Endothelial cell of hepatic sinusoid (primary cell): ENCODE results near the gene SGCE.

Experiments used
- in situ Hi-C: cut with HindIII; loops from 2 replicates; pipeline ENCODE4 v1.10.0; 2017; ENCODE audit warnings: low sequenced_read_pairs

Gene SGCE

GRCh38 chr7:94660006-94660405 lies 4.1 kb upstream of the SGCE start:
- in situ Hi-C loops: no loop called here

GRCh38 chr7:94658826-94659225 lies 2.9 kb upstream of the SGCE start:
- in situ Hi-C loops: no loop called here

- in situ Hi-C loops: no loop called here
Observed at GRCh38 chr7:94657771-94658693, 2.1 kb upstream of the SGCE start.

GRCh38 chr7:94656925-94657731 lies 1.2 kb upstream of the SGCE start:
- in situ Hi-C loops: no loop called here

- in situ Hi-C loops: no loop called here
Observed at GRCh38 chr7:94656658-94656924, 658 bp upstream of the SGCE start.

- in situ Hi-C loops: no loop called here
Observed at GRCh38 chr7:94655126-94655847, 646 bp downstream of the SGCE start.

GRCh38 chr7:94654783-94655125 lies 1.2 kb downstream of the SGCE start:
- in situ Hi-C loops: no loop called here

GRCh38 chr7:94650147-94651051 lies 5.5 kb downstream of the SGCE start:
- in situ Hi-C loops: no loop called here

- in situ Hi-C loops: no loop called here
Observed at GRCh38 chr7:94649450-94649849, 6.5 kb downstream of the SGCE start.

GRCh38 chr7:94648731-94649130 lies 7.2 kb downstream of the SGCE start:
- in situ Hi-C loops: no loop called here

- in situ Hi-C loops: no loop called here
Observed at GRCh38 chr7:94647295-94647694, 8.6 kb downstream of the SGCE start.

- in situ Hi-C loops: no loop called here
Observed at GRCh38 chr7:94643771-94644545, 12.0 kb downstream of the SGCE start.

GRCh38 chr7:94642838-94643653 lies 12.9 kb downstream of the SGCE start:
- in situ Hi-C loops: no loop called here

GRCh38 chr7:94639384-94639783 lies 16.5 kb downstream of the SGCE start:
- in situ Hi-C loops: no loop called here

GRCh38 chr7:94635687-94636086 lies 20.2 kb downstream of the SGCE start:
- in situ Hi-C loops: no loop called here

- in situ Hi-C loops: no loop called here
Observed at GRCh38 chr7:94634502-94634901, 21.4 kb downstream of the SGCE start.

GRCh38 chr7:94633687-94634086 lies 22.2 kb downstream of the SGCE start:
- in situ Hi-C loops: no loop called here

- in situ Hi-C loops: no loop called here
Observed at GRCh38 chr7:94633014-94633341, 23.0 kb downstream of the SGCE start.

- in situ Hi-C loops: no loop called here
Observed at GRCh38 chr7:94632338-94633013, 23.5 kb downstream of the SGCE start.
